K562 (cell line): ENCODE results near the gene C20orf96. TPM values are rescaled to one million over a fixed set of nuclear protein-coding genes. Genes with fewer than 3 reads are reported as not detected.

Experiments
- ATF4 ChIP-seq: fragments of 450-650 bp; formaldehyde crosslinking; IDR thresholded peaks from 2 replicates; pipeline ENCODE4 v1.4.0; 2022; ENCODE audit warnings: mild to moderate bottlenecking, moderate library complexity
- E2F6 ChIP-seq, 2 experiments: IDR thresholded peaks; 2 replicates each; pipeline ENCODE4 v1.6.1; 2011; ENCODE audit warnings: borderline replicate concordance in 1 of 2, control low read depth in 1 of 2, low read depth in 1 of 2, low read length in 1 of 2, mild to moderate bottlenecking in 1 of 2, mixed read lengths in 1 of 2, moderate library complexity in 1 of 2; ENCODE audit not compliant: insufficient read depth in 1 of 2, insufficient read length in 1 of 2, poor library complexity in 1 of 2, severe bottlenecking in 1 of 2; ENCODE audit errors: extremely low read depth in 1 of 2
- ELF2 ChIP-seq: fragments of 250-450 bp; sonication (Bioruptor Pico); IDR thresholded peaks from 2 replicates; pipeline ENCODE4 v1.5.0; 2021; ENCODE audit warnings: mild to moderate bottlenecking
- ETV1 ChIP-seq: fragments of 450-650 bp; conservative IDR thresholded peaks from 2 replicates; pipeline ENCODE4 v1.6.1; 2016; ENCODE audit warnings: missing genetic modification characterization, control low read depth, low read depth, missing compliant biosample characterization
- ETV5 ChIP-seq: sonication (generic); formaldehyde crosslinking; IDR thresholded peaks from 2 replicates; pipeline ENCODE4 v1.4.0; 2020; ENCODE audit warnings: low read depth, mild to moderate bottlenecking, missing genetic modification reagents
- FIP1L1 ChIP-seq: fragments of 200-400 bp; formaldehyde crosslinking; IDR thresholded peaks from 2 replicates; pipeline ENCODE4 v1.6.1; 2018; ENCODE audit warnings: mild to moderate bottlenecking, low read depth, low read length; ENCODE audit not compliant: poor library complexity, severe bottlenecking
- HDGF ChIP-seq: fragments of 450-650 bp; IDR thresholded peaks from 2 replicates; pipeline ENCODE4 v1.6.1; 2016
- KDM5B ChIP-seq: fragments of 200-600 bp; sonication (generic); IDR thresholded peaks from 2 replicates; pipeline ENCODE4 v1.6.1; 2012; ENCODE audit warnings: low read depth, mild to moderate bottlenecking, moderate library complexity, low read length, control low read depth, inconsistent platforms; ENCODE audit not compliant: insufficient replicate concordance
- NFE2 ChIP-seq: IDR thresholded peaks from 2 replicates; pipeline ENCODE4 v1.6.1; 2014; ENCODE audit warnings: antibody characterized with exemption, low read depth
- NRF1 ChIP-seq, 2 experiments: fragments of 450-650 bp; IDR thresholded peaks in 1 of 2; conservative IDR thresholded peaks in 1 of 2; 2 replicates each; pipeline ENCODE4 v1.6.1; 2014; ENCODE audit warnings: mild to moderate bottlenecking in 2 of 2
- POLR2A ChIP-seq: fragments of 450-650 bp; conservative IDR thresholded peaks from 2 replicates; pipeline ENCODE4 v1.6.1; 2016
- RFX5 ChIP-seq: IDR thresholded peaks from 2 replicates; pipeline ENCODE4 v1.6.1; 2011; ENCODE audit warnings: low read depth, mild to moderate bottlenecking, improper control_type of control experiment, low read length
- SAP30 ChIP-seq: fragments of 200-600 bp; sonication (generic); IDR thresholded peaks from 2 replicates; pipeline ENCODE4 v1.6.1; 2012; ENCODE audit warnings: borderline replicate concordance, low read depth, mild to moderate bottlenecking, moderate library complexity, low read length, control low read depth, inconsistent platforms; ENCODE audit not compliant: insufficient read depth, poor library complexity, severe bottlenecking
- TEAD4 ChIP-seq, 2 experiments: sonication (generic) in 1 of 2; formaldehyde crosslinking in 1 of 2; IDR thresholded peaks; 2 replicates each; pipeline versions ENCODE4 v1.6.1 to v1.8.0; 2012 to 2022; ENCODE audit warnings: borderline replicate concordance in 1 of 2, inconsistent platforms in 1 of 2, low read length in 1 of 2, mild to moderate bottlenecking in 1 of 2, missing genetic modification reagents in 1 of 2
- TRIM24 ChIP-seq, 2 experiments: fragments of 450-650 bp; IDR thresholded peaks; 2 replicates each; pipeline ENCODE4 v1.6.1; 2016
- UBTF ChIP-seq, 2 experiments: IDR thresholded peaks; 2 replicates each; pipeline ENCODE4 v1.6.1; 2012; ENCODE audit warnings: improper control_type of control experiment in 2 of 2, low read depth in 2 of 2, low read length in 2 of 2, borderline replicate concordance in 1 of 2
- VEZF1 ChIP-seq: fragments of 200-800 bp; sonication (Bioruptor generic); IDR thresholded peaks from 2 replicates; pipeline ENCODE4 v1.6.1; 2017; ENCODE audit warnings: missing genetic modification characterization, missing compliant biosample characterization
- polyA plus RNA-seq, 8 experiments: library from polyadenylated mRNA; depleted of rRNA in 4 of 8; stranded (reverse) in 5 of 8; unstranded in 3 of 8; fragments of >200 nt; fragmentation: Nextera tagmentation in 2 of 8; fragmentation: Illumina TruSeq in 1 of 8; extraction: Ambion mirVana in 2 of 8; extraction: Trizol in 1 of 8; gene quantifications; 2 replicates each; pipeline versions ENCODE4 v1.2.1 to v1.2.3, GENCODE V29; 2011 to 2014; ENCODE audit warnings: inconsistent platforms in 1 of 8, missing spikeins in 1 of 8
- total RNA-seq, 7 experiments: library from RNA; depleted of rRNA in 6 of 7; stranded (reverse); fragments of >200 nt in 6 of 7; fragmentation: Illumina TruSeq in 2 of 7; extraction: Trizol in 2 of 7; gene quantifications; 2 replicates each; pipeline versions ENCODE4 v1.2.1 to v1.2.3, GENCODE V29; 2011 to 2021; ENCODE audit warnings: low replicate concordance in 1 of 7

C20orf96 gene
- total and polyA plus RNA-seq, 9 of the 15 experiments (the other 6 are each of a cell fraction or from before 2014, with no cell fraction given): 1.7 to 11.7 (median 4.2) TPM

- TF ChIP-seq ATF4 (CRISPR knock-in tag) (no peak), UBTF (IDR thresholded peaks at IDR 0.05; ENCODE audit: borderline replicate concordance in 1 of 2, low read depth in 2 of 2, low read length in 2 of 2) (peak in 1 of 2 experiments; percentile 30; a peak in 1 of 4 replicates), HDGF (0 out of 2 replicates have a peak, but pooled peaks have one; percentile 54), RFX5 (no peak), ETV5 (CRISPR knock-in tag) (0 out of 2 replicates have a peak, but pooled peaks have one; percentile 32), TEAD4 (IDR thresholded peaks at IDR 0.05; ENCODE audit: low read length) (no peak), TEAD4 (CRISPR knock-in tag; IDR thresholded peaks at IDR 0.05; ENCODE audit: borderline replicate concordance) (no peak), TRIM24 (IDR thresholded peaks at IDR 0.05) (peak in 1 of 2 experiments; percentile 18; a peak in 1 of 4 replicates), POLR2A (peak; percentile 62), NFE2 (no peak), SAP30 (peak; percentile 38), FIP1L1 (peak; percentile 28), ETV1 (tag) (peak; percentile 57), VEZF1 (0 out of 2 replicates have a peak, but pooled peaks have one; percentile 11), ELF2 (CRISPR knock-in tag) (no peak), E2F6 (IDR thresholded peaks at IDR 0.05; ENCODE audit: borderline replicate concordance in 1 of 2, extremely low read depth in 1 of 2, insufficient read depth in 1 of 2, insufficient read length in 1 of 2, low read depth in 1 of 2, low read length in 1 of 2, poor library complexity in 1 of 2, severe bottlenecking in 1 of 2) (no peak), NRF1 (conservative IDR thresholded peaks at IDR 0.05 in 1 of 2, IDR thresholded peaks at IDR 0.05 in 1 of 2) (peak; percentile 28 to 35; a peak in 3 of 4 replicates), KDM5B (peak; percentile 77)
These were observed 7.6 kb upstream of the C20orf96 start (continued) for GRCh38 chr20:297925-298775.
